Superior temporal gyrus (tissue), 1 donor: ENCODE data around the gene IDUA.

ENCODE experiments used
- DNase-seq: peaks from one replicate; pipeline ENCODE4 v3.0.0-alpha.2; 2016; ENCODE audit errors: extremely low spot score

Gene IDUA

DNA sequence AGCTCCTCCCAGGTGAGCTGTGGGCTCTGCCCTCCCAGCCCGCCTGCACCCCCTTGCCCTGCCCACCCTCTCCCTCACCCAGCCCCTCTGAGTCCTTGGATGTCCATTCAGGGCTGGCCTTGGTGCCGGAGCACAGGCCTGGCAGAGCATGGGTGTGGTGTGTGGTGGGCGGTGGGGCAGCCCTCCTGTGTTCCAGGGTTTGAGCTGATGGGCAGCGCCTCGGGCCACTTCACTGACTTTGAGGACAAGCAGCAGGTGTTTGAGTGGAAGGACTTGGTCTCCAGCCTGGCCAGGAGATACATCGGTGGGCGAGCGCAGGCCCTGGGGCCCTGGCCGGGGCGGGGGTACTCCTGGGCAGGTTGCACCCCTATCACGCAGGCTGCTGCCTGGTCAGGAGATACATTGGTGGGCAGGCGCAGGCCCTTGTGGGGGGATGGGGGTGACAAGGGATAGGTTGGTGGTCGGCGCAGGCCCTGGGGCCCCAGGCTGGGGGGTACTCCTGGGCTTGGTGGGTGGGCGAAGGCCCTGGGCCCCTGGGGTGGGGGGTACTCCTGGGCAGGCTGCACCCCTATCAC, 13.9 kb downstream of the IDUA start:
- DNase-seq: no peak

DNA sequence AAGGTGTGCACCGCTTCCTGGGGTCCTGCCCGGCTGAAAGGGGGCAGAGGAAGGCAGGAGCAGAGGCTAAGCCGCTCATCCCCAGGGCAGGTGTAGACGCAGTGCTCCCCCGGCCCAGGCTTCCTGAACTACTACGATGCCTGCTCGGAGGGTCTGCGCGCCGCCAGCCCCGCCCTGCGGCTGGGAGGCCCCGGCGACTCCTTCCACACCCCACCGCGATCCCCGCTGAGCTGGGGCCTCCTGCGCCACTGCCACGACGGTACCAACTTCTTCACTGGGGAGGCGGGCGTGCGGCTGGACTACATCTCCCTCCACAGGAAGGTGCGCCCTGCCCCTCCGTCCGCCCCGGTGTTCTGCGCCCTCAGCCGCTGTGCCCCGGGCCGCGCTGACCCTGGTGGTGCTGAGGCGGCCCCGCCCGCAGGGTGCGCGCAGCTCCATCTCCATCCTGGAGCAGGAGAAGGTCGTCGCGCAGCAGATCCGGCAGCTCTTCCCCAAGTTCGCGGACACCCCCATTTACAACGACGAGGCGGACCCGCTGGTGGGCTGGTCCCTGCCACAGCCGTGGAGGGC, 14.8 kb downstream of the IDUA start:
- no peak for DNase-seq

DNA sequence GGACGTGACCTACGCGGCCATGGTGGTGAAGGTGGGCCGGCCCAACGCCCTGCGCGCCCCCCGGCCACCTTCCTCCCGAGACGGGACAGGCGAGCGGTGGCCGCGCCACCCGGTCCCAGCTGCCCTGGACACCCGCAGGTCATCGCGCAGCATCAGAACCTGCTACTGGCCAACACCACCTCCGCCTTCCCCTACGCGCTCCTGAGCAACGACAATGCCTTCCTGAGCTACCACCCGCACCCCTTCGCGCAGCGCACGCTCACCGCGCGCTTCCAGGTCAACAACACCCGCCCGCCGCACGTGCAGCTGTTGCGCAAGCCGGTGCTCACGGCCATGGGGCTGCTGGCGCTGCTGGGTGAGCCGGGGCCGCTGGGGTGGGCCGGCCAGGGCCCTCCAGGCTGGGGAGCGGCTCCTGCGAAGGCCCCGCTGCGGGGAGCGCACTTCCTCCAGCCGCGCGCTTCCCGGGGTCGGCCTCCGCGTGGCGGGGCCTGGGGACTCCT, 15.3 kb downstream of the IDUA start:
- DNase-seq: no peak

DNA sequence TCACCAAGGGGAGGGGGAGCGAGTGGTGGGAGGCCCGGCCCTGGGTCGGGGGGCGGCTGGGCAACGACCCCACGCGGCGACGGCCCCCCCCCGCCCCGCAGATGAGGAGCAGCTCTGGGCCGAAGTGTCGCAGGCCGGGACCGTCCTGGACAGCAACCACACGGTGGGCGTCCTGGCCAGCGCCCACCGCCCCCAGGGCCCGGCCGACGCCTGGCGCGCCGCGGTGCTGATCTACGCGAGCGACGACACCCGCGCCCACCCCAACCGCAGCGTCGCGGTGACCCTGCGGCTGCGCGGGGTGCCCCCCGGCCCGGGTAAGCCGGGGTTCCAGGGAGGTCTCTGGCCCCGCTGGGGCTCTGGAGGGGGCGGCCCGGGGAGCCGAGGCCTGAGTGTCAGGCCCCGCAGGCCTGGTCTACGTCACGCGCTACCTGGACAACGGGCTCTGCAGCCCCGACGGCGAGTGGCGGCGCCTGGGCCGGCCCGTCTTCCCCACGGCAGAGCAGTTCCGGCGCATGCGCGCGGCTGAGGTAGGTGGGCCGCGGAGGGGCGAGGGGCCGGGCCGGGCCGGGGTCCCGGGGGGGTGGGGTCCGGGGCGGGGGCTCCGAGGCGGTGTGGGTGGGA, 15.9 kb downstream of the IDUA start:
- no peak for DNase-seq

DNA sequence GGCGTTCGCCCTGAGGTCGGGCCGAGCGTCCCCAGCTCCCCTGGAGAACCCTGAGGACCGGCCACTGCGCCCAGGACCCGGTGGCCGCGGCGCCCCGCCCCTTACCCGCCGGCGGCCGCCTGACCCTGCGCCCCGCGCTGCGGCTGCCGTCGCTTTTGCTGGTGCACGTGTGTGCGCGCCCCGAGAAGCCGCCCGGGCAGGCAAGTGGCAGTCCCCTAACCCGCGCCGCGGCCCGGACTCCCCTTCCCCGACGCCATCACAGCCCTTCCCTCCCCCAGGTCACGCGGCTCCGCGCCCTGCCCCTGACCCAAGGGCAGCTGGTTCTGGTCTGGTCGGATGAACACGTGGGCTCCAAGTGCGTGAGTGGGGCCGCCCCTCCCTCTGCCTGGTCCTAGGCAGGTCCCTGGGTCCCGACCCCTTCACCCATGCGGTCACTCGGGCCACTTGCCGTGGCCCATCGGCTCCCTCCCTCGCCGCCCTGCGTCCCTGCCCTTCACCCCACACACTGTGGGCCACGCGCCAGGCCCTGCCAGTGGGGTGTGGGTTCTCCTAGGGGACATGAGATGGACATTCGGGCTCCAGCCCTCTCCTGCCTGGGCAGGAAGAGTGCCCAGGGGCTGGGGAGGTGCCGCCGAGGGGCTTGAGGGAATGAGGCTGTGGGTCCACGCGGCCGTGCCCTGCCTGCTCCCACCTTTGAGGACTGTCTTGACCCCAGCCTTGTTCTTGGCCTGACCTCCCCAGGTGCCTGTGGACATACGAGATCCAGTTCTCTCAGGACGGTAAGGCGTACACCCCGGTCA, 16.6 kb downstream of the IDUA start:
- no peak for DNase-seq

DNA sequence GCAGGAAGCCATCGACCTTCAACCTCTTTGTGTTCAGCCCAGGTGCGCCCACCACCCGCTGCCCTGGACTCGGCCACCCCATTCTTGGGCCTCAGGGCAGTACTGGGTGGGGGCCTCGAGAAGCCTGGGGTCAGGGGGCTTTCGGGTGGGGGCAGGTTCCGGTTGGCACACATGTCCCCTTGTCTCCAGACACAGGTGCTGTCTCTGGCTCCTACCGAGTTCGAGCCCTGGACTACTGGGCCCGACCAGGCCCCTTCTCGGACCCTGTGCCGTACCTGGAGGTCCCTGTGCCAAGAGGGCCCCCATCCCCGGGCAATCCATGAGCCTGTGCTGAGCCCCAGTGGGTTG, 17.2 kb downstream of the IDUA start:
- no peak for DNase-seq

DNA sequence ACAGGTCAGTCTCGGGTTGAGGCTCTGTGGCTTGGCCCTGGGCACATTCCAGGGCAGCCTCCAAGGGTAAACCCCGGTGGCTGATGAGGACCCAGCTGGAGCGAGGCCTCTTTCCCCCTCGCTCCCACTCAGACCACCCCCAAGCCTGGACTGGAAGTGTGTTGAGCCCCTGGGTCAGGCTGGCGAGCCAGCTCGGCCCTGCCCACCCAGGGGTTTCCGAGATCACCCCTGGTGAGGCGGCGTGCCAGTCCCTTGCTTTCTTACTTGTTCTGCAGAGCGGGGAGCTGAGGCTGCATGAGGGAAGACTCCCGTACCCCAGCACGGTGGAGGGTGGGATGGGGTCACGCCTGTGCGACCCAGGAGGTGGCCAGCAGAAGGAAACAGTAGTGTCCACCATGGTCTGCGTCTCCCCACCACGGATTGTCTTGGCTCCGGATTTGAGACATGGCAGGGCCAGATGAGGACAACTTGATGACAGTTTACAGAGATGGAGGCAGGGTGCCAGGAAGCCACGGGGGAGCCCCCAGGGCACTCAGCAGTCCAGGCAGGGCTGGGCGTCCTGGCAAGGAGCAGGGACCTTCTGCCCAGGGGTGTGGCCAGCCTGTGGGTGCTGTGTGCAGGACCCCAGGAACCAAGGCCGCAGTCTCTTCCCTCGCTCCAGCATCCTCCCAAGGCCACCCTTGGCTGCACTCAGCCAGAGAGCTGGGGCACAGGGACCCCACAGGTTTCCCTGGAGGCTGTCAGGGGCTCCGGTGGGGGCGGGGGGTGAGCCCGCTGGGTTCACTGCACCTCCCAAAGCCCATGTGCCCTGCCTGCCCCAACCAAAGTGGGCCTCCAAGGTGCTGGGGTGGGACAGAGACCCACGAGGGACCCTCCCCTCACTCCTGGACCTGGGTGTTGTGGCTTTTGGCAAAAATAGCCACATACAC, 18.0 kb downstream of the IDUA start:
- no peak for DNase-seq

DNA sequence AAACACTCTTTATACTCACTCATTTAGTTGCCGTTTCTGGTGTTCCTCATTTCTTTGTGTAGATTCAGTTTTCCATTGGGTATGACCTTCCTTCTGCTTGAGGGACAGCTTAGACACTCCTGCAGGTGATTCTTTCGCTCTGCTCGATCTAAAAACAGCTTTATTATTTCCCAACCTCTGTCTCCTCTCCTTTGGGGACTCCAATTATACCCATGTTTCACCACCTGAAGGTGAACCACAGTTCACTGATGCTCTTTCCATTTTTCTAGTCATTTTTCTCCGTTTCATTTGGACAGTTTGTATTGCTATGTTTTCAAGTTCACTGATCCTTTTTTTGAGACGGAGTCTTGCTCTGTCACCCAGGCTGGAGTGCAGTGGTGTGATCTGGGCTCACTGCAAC, 20.0 kb downstream of the IDUA start:
- DNase-seq: no peak

DNA sequence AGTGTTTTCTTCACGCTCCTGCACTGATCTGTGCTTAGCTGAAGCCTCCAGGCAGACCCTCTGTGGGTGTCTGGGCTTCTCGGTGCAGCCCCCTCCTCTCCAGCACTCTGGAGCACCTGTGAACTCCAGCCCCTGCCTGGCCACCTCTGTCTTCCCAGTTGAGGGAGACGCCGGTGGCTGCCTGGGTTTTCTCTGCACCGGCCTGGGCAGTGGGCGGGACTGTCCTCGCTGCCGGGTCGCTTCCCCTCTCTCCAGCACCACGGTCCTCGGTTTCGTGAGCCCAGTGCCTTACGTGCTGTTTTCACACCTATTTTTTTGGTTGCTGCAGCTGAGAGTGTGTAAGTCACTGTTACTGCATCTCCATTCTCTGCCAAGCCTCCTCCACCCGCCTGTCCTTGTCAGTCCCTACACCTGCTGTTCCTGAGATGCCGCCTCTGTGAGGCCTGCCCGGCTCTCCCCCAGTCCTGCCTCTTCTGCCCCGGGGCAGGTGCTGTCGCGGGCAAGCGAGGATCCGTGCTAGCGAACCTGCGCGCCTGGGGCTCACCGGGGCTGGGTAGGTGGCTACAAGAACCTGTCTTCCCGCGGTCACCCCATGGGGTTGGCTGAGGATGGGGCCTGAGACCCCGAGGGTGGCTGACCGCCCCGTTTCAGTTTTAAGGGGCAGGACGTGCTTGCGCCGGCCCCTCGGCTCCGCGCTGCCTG, 22.1 kb downstream of the IDUA start:
- no peak for DNase-seq

DNA sequence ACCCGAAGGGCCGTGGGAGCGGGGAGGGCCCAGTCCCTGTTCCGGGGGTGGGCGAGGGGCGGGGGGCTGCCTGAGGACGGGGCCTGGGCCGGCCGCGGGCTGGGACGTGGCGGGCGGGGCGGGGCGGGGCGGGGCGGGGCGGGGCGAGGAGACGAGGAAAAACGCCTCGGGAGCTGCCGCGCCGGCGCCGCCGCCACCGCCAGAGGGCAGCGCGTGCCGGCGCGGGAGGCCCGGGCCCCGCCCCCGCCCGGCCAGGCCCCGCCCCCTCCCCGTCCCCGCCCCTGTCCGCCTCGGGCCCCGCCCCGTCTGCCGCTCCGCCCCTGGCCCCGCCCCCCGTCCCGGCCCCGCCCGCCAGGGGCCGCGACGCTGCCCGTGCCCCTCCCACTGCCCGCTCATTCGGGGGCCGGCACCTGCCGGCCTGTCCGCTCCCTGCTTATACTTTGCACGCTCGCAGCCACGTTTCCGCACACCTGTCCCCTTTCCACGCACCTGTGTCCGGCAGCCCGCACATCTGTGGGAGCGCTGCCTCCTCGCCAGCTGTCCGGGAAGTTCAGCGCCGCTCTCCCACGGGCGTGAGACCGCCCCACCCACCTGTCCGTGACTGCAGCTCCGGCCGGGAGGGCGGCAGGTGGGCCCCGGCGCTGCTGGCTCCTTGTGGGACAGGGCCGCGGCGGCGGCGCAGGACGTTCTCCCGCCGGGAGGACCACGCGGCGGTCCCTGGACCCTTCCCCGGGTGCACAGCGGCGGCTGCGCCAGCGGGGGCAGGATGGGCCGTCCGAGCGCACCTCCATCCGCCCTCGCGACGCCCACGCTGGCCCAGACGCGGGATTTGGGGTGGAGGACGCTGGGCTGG, 22.9 kb downstream of the IDUA start:
- DNase-seq: peak; percentile 43

DNA sequence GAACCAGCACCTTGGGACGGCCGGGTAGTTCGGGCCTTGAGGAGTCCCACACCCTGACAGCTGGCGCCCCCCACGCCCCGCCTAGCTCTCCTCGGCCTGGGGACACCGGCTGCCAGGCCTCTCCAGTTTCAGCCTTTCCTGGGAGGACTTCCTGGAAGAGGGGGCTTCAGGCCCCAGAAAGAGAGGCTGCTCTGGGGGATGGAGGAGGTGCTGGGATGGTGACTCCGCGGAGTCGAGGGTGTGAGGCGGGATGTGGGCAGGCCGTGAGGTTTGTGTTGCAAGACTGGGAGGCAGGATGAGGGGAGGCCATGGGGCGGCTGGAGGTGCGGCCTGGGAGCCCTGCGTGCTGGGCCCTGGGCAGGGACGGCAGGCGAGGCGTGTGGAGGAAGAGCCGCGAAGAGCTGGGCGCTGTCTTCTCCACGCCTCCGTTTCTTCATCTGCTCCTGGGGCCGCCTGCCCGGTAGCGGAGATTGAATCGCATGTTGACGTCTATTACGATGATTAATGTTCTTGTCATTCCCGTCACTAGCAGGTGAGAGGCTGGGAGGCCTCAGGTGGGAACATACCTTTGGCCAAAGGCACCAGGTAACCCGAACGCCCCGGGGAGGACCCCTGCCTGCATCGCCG, 23.7 kb downstream of the IDUA start:
- DNase-seq: no peak

DNA sequence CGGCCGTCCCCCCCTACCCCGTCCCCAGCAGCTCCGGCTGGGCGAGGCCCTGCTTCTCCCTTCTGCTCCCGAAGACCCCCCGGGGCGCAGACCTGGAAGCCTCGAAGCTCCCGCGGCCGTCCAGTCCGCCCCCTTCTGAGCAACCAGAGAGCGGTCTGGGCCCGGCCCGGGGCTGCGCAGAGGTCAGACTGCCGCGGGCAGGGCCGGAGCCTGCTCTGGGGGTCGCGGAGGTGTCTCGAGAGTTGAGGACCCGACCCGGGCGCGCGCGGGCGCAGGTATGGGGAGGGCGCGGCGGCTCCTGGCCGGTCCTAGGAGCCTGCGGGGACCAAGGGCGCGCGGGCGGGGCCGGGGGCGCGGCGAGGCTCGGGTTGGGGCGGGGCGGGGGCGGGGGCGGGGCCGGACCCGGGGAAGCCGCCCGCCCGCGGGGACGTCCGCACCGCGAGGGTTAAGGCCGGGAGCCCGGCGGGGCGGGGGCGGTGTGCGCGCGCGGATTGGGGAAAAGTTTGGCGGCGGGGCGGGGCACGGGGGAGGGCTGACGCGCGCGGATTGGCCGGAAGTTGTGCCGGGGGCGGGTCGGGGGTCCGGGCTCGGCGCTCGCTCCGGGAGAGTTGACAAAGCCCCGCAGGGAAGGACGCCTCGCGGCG, 24.3 kb downstream of the IDUA start, which contains the start of gene FGFRL1:
Gene FGFRL1, plus strand, starts transcription at position 605 of the 644 bp plus-strand sequence. CDS start 860 bp downstream, outside the sequence.
- no peak for DNase-seq

DNA sequence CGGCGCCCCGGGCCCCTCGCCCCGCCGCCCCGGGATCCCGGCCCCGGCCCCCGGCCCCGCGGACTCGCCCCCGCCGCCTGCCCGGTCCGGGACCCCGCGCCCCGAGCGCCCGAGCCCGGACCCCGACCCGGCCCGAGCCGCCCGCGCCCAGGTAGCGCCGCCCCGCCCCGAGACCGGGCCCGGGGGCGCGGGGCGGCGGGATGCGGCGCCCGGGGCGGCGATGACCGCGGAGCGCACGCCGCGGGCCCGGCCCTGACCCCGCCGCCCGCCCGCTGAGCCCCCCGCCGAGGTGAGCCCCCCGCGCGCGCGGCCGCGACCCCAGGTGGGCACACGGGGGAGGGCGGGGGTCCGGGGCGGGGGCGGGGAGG, 24.8 kb downstream of the IDUA start:
- no peak for DNase-seq

DNA sequence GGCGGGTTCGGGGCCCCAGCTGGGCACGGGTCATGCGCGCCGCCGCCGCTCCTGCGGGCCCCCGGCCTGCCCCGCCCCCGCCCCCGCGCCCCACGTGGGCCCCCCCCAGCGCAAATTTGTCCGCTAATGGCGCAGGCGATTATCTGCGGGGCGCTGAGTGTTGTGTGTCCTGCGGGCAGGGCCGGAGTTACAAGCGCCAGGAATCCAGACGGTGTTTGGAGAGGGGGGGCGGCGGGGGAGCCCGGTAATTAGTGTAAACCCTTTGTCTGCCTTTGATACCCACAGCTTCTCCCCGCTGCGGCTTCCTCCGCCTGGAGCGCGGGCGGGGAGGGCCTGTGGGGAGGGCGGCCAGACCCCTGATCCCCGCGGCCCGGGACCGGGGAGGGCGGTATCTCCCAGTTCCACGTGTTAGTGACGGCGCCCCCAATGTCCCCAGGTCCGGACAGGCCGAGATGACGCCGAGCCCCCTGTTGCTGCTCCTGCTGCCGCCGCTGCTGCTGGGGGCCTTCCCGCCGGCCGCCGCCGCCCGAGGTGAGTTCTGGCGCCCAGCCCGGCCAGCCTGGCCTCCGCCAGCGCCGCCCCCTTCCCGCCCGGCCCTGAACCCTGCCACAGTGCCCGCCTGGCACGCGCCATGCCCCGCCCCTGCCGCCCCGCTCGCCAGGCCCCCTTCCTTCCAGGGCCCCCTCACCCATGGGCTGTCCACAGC, 25.3 kb downstream of the IDUA start:
- no peak for DNase-seq

DNA sequence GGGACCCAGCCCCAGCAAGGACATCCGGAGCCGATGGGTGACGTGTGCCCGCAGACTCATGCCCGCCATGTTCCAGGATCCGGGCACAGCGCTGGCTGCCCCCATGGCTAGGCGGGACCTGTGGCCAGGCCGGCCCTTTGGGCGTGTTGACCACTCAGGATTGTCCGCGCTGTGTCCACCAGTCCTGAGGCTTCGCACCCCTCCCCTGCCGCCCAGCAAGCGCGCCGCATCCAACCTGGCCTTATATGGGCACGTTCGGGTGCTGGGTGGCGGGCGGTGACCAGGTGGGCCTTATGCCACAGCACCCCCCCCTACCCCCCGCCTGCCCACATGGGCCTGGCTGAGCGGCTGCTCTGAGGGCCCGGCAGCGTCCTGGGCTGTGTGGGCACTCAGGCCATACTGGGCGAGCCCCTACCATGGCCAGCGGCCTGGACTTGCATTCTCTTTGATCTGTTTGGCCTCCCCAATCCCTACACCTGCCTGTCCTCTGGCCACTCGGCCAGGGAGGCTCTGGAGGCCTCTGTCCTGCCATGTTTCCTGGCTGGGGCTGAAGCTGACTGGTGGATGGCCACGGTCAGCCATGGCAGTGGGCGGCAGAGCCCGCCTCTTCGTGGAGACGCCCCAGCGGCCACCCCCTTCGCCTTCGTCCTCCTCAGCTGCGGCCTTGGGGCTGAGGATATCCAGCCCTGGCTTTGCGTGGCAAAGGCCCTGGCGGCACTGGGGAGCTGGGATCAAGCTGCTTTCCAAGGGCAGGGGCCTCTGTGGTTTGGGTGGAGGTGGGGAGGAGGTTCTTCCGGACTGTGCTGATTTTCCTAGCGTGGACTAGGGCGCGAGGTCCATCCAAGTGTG, 26.6 kb downstream of the IDUA start:
- DNase-seq: no peak

DNA sequence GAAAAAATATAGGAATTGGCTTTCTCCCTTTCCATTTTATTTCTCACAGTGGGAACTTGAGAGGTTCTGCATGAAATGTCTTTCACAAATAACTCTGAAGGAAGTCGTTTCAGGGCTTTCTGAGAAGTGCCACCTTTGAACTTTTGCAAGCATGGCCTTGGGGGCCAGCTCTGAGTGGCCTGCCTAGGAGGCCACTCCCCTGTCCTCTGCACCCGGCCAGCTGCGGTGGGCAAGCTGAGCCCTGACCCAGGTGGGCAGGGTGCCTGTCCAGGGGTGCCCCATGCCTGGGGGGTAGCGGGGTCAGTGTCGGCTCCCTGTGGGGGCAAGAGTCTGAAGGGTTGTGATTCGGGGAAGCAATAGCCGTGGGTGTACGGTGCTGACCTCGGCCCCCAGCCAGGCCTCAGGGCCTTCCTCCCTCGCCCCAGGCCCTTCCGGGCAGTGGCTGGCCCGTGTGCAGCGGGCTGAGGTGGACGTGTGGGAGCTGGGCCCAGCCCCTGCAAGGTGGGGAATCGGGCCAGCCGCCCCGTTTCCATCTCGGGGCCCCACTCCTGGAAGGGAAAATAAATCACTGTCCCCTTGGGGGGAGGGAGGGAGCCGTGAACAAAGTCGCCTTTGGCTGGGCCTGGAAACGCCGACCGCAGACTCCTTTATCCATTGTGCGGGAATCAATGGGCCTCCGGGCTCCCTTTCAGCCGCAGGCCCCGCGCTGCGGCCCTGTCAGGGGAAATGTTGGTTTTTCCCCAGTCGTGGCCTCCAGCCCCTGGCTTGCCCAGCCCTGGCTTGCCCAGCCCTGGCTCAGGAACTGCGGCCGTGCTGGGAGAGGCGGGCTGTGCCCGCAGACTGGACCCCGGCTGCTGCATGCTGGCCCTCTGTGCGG, 27.7 kb downstream of the IDUA start:
- peak; percentile 89 for DNase-seq
